Thyroid gland (tissue), 4 donors: Measurements from ENCODE around the gene TYW1B. TPM values are rescaled to one million over a fixed set of nuclear protein-coding genes. Genes with fewer than 3 reads are reported as not detected.
"Not testable (repeated sequence)": the region's sequence is repeated elsewhere in the genome, so short reads cannot be mapped to it uniquely, and the experiment has no call there.

Experiments
- DNase-seq, 2 donors: peaks; one replicate each; pipeline ENCODE4 v3.0.0-alpha.2; 2019
- H3K27ac ChIP-seq, 3 donors: fragments of 200-600 bp; sonication (generic); 1 replicate in 2 of 3; 2 replicates in 1 of 3; pipeline ENCODE4 v1.5.1; 2016 to 2019; ENCODE audit warnings: mild to moderate bottlenecking in 1 of 3, moderate library complexity in 1 of 3
- H3K27me3 ChIP-seq: fragments of 200-600 bp; sonication (generic); one replicate; pipeline ENCODE4 v1.5.1; 2019
- H3K36me3 ChIP-seq, 2 donors: fragments of 200-600 bp; sonication (generic); one replicate each; pipeline ENCODE4 v1.5.1; 2016 to 2019
- H3K4me1 ChIP-seq, 2 donors: fragments of 200-600 bp; sonication (generic); one replicate each; pipeline ENCODE4 v1.5.1; 2017 to 2019
- H3K4me3 ChIP-seq, 3 donors: fragments of 200-600 bp; sonication (generic); replicated peaks in 1 of 3; 1 replicate in 2 of 3; 2 replicates in 1 of 3; pipeline ENCODE4 v1.5.1; 2016; ENCODE audit warnings: mild to moderate bottlenecking in 1 of 3
- H3K9me3 ChIP-seq: fragments of 200-600 bp; sonication (generic); one replicate; pipeline ENCODE4 v1.5.1; 2017
- CTCF ChIP-seq, 6 experiments: fragments of 200-600 bp in 3 of 6; fragments of 450-650 bp in 3 of 6; sonication (generic) in 3 of 6; IDR thresholded peaks; one replicate each; pipeline ENCODE4 v1.5.1; 2016 to 2019; ENCODE audit warnings: antibody characterized with exemption in 6 of 6, mild to moderate bottlenecking in 2 of 6, inconsistent platforms in 1 of 6, moderate library complexity in 1 of 6
- POLR2A ChIP-seq, 2 donors: fragments of 450-650 bp; IDR thresholded peaks; one replicate each; pipeline ENCODE4 v1.6.1; 2017; ENCODE audit warnings: antibody characterized with exemption in 2 of 2, mild to moderate bottlenecking in 2 of 2, moderate library complexity in 1 of 2
- WGBS, 2 donors: methylation state at CpG; one replicate each; pipeline ENCODE4 v1.1.5; 2017; 5-methylcytosine and 5-hydroxymethylcytosine counted together
- intact Hi-C: fragments of 100-400 bp; cut with DNase I; formaldehyde crosslinking; loops from one replicate; pipeline ENCODE4 v1.15.1; 2023
- total RNA-seq, 4 donors: library from RNA; depleted of rRNA; stranded (reverse); fragments of >200 nt; gene quantifications; one replicate each; pipeline ENCODE4 v1.2.3, GENCODE V29; 2016

The TYW1B gene
- total RNA-seq, 4 donors from 2014 or later: 3.7 to 7.4 (median 4.9) TPM

DNA sequence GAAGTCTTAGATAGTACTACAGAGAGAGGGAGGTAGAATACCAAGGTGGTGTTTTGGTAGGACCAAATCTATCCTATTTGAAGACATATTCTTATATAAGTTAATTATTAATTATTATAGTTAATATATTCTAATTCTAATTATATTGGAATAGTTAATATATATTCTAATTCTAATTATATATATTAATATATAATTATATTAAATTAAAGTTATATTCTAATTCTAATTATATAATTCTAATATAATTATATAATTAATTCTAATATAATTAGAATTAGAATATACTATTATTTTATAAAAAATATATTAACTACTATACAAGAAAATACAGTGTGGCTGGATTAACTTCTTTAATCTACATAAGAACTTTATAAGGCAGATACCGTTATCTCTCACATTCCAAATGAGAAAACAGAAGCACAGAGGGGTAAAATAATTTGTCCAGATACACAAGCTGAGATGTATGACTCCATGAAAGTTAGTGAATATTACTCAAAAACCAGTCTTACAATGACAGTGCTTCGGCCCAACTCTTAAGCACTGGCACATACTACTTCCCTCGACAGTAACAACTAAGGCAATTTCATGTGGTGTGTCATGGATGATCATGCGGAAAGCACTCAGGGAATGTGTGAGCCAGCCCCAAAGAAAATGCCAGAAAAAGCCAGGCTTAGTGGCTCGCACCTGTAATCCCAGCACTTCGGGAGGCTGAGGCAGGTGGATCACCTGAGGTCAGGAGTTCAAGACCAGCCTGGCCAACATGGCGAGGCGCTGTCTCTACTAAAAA is 42.6 kb downstream of the TYW1B start:
- Histone ChIP-seq H3K4me1 (peaks cover 0 to 13% of the 10 kb centered on the region in 2 donors), H3K27ac (peak overlapping the region in 2 of 3 donors; percentile 36 to 47), H3K27me3 (no peaks in the 10 kb centered on the region), H3K9me3 (no peaks in the 10 kb centered on the region), H3K4me3 (no peak overlapping the region), H3K36me3 (no peaks in the 10 kb centered on the region)
- intact Hi-C loops: no loop called here
- TF ChIP-seq POLR2A (IDR thresholded peaks at IDR 0.05) (no peak), CTCF (IDR thresholded peaks at IDR 0.05) (no peak)
- WGBS, 2 donors: 66 to 71% methylated on average over 8 of the region's 8 CpGs
- peak; percentile 32 to 51 for DNase-seq

DNA sequence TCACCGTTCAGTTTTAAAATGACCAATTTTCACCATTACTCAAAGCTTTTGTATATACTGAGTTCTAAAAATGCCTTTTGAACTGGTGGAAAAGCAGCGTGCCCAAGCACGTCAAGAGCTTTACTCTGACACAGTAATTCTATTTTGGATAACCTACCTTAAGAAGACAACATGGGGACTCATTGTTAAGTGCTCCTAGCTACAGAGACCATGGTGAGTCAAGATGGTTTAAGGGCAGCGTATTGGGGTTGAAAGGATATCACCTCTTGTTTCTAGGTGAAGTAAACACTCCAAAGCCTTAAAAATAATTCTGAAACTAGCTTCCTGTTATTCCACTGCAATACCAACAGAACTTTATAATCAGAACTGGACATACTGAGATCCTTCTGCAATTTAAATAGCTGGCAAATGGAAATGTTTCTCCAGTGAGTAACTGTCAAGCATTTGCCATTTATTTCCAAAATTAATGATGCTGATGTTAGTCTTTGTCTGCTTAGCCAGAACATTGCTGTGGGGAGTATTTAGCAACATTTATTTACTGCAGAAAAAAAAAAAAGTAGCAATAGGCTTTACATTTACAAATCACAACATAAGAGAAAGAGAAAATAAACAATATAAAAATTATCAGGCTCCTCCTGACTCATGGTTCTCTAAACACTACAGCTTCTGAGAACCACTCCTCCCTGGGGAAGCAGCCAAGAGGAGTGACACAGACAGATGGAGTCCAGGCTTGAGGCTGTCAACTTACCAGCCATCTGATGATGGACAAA is 44.2 kb downstream of the TYW1B start:
- H3K36me3 ChIP-seq, H3K9me3 ChIP-seq, H3K27me3 ChIP-seq, H3K4me1 ChIP-seq, H3K4me3 ChIP-seq, intact Hi-C loops: not testable (repeated sequence)
- WGBS, 2 donors: 56 to 57% methylated on average over 4 of the region's 4 CpGs
- DNase-seq: peak; percentile 70 to 79
- H3K27ac ChIP-seq: peak overlapping the region; percentile 18 to 49 (median 47)

DNA sequence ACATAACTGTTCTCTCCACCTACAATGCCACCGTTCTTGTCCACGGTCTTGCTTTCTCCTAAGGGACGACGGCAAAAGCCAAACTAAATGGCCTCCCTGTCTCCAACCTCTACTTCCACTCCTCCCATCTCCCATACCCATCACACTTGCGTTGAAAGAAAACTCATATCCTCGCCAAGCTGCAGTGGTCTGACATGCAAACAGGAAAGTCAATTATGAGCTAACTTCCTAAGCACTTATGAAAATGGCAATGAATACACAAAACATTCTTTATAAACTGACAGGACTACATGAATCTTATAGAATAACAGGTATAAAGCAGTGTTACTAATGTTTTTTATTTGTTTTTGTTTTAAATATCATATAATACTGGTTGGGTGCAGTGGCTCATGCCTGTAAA is 46.4 kb downstream of the TYW1B start:
- no peak for DNase-seq
- no peaks in the 10 kb centered on the region for H3K36me3 ChIP-seq
- peaks cover 0 to 9% of the 10 kb centered on the region in 2 donors for H3K4me1 ChIP-seq
- 81 to 91% methylated on average over 6 of the region's 6 CpGs for WGBS, 2 donors
- H3K9me3 ChIP-seq: no peaks in the 10 kb centered on the region
- H3K27me3 ChIP-seq: no peaks in the 10 kb centered on the region
- intact Hi-C loops: no loop called here
- no peak overlapping the region for H3K4me3 ChIP-seq
- TF ChIP-seq POLR2A (IDR thresholded peaks at IDR 0.05) (no peak), CTCF (IDR thresholded peaks at IDR 0.05) (no peak)
- no peak overlapping the region for H3K27ac ChIP-seq

- Histone ChIP-seq H3K9me3 (no peaks in the 10 kb centered on the region), H3K27ac (no peak overlapping the region), H3K4me1 (peaks cover 0 to 9% of the 10 kb centered on the region in 2 donors), H3K27me3 (no peaks in the 10 kb centered on the region), H3K4me3 (no peak overlapping the region), H3K36me3 (no peaks in the 10 kb centered on the region)
- intact Hi-C loops: no loop called here
- WGBS, 2 donors: 94 to 99% methylated on average over 8 of the region's 8 CpGs
- TF ChIP-seq POLR2A (IDR thresholded peaks at IDR 0.05): no peak
- no peak for TF ChIP-seq CTCF (IDR thresholded peaks at IDR 0.05)
- no peak for DNase-seq
These were observed 46.8 kb downstream of the TYW1B start for GRCh38 chr7:72781161-72781560.

DNA sequence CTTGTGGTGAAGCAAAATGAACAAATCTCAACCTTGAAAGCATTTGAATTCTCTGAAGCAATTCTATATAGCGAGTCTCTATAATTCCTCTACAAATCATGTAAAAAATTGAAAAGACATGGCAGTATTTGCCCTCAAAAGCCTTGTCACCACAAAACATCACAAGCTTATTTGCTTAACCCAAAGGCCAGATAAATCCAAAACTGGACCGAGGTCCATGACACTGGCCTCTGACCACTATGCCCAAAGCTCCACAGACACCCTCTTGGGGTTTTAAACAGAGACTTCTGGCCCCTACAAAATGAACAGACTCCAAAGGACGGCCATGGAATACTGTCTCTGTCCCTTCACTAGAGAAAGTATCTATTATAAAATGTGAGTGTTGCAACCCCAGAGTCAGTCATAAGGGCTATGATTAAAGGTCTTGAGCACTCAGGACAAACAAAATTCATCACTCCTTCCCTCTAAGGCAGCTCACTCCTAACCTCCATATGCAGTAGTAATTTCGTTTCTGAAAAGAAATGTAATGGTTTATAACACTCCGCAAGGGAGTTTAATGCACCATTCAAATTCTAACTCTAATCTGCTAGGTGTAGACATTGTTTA is 47.6 kb downstream of the TYW1B start:
- H3K36me3 ChIP-seq, H3K27ac ChIP-seq: not testable (repeated sequence)
- 92 to 93% methylated on average over 5 of the region's 5 CpGs for WGBS, 2 donors

GRCh38 chr7:72777167-72777566 is 50.8 kb downstream of the TYW1B start:
- H3K4me3 ChIP-seq, H3K4me1 ChIP-seq, H3K36me3 ChIP-seq, H3K27ac ChIP-seq, intact Hi-C loops, H3K27me3 ChIP-seq, DNase-seq, H3K9me3 ChIP-seq: not testable (repeated sequence)
- WGBS, 2 donors: 97 to 98% methylated on average over 2 of the region's 2 CpGs

More for the DNA sequence above, 47.6 kb downstream of the TYW1B start:
- H3K4me1 ChIP-seq, H3K27me3 ChIP-seq, DNase-seq, H3K9me3 ChIP-seq, H3K4me3 ChIP-seq, intact Hi-C loops: not testable (repeated sequence)

DNA sequence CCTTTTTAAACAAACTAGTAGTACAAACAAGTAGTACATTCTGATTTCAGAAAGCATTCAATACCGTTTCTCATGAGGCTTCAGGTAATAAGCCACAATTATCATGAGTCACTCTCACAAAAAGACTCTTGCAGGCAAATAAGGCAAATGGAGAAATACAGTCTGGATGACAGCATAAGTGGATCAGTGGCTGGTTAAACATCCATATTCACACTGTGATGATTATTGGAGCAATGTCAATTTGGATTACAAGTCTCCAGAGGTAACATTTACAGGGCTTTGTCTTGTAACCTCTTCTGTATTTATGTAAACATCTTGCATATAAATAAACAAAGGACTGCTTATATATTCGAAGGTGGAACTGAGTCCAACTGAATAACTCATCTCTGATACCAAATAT is 55.4 kb downstream of the TYW1B start:
- intact Hi-C loops, H3K27ac ChIP-seq, H3K4me3 ChIP-seq, H3K36me3 ChIP-seq, DNase-seq, H3K4me1 ChIP-seq, H3K27me3 ChIP-seq, H3K9me3 ChIP-seq: not testable (repeated sequence)
- WGBS, 2 donors: 69 to 77% methylated on average over 2 of the region's 2 CpGs

DNA sequence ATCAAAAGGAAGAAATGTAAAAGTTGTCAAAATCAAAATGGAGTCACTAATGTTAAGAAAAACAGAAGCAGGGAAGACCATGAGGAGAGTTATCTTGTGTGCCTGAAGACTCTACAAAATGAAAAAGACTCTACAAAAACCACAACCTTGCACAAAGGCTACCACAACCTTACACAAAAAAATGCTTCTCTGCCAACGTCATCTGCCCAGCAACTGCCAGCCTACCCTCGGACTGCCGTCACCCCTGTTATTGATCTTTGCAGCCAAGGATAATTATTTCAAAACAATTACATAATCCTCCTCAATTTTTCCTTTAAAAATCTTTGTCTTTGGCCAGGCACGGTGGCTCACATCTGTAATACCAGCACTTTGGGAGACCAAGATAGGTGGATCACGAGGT is 61.0 kb downstream of the TYW1B start:
- H3K27ac ChIP-seq, H3K36me3 ChIP-seq, H3K27me3 ChIP-seq, intact Hi-C loops, DNase-seq, H3K4me3 ChIP-seq, H3K9me3 ChIP-seq, H3K4me1 ChIP-seq: not testable (repeated sequence)
- WGBS, 2 donors: 88 to 93% methylated on average over 5 of the region's 5 CpGs
